Memory B cell (primary cell): ENCODE results near the gene KIF5C.
A peak's percentile ranks its signal among the peaks of the same experiment; 100 is the strongest.

Experiments used
- ATAC-seq: fragments of 150-1000 bp; cut with Tn5 transposase; 2 replicates; pipeline ENCODE4 v1.10.0; 2021; ENCODE audit warnings: low read depth, mild to moderate bottlenecking, moderate library complexity
- DNase-seq, 2 donors: peaks; one replicate each; pipeline ENCODE4 v3.0.0; 2022; ENCODE audit warnings: low spot score in 2 of 2
- H3K27ac Mint-ChIP-seq: one replicate; pipeline ENCODE4 v1.8.0; 2022; ENCODE audit warnings: mild to moderate bottlenecking, moderate library complexity, mixed read lengths
- H3K27me3 Mint-ChIP-seq: one replicate; pipeline ENCODE4 v1.8.0; 2022; ENCODE audit warnings: mixed read lengths
- H3K36me3 Mint-ChIP-seq: one replicate; pipeline ENCODE4 v1.8.0; 2022; ENCODE audit warnings: mild to moderate bottlenecking, mixed read lengths
- H3K4me1 Mint-ChIP-seq: one replicate; pipeline ENCODE4 v1.8.0; 2022; ENCODE audit warnings: mixed read lengths
- H3K4me3 Mint-ChIP-seq: one replicate; pipeline ENCODE4 v1.8.0; 2022; ENCODE audit warnings: mild to moderate bottlenecking, moderate library complexity, mixed read lengths
- H3K9me3 Mint-ChIP-seq: one replicate; pipeline ENCODE4 v1.8.0; 2022; ENCODE audit warnings: mixed read lengths

Gene KIF5C

DNA sequence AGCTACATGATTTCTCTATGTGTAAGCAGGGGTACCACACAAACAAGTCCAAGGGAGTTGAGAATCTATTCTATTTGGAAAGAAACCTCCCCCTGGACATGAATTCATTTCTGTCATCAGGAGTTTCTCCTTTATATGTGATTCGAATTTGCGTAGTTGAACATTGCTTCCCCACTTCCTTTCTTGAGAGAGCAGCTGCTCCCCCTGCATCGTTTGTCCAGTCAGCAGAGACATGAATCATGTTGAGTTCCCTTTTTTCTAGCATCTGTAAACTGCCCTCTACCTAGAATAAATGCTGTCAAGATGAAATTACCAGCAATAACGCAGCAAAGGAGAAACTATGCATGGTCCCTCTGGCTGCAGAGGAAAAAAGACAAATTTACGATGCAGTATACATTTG lies 73.8 kb downstream of the KIF5C start:
- DNase-seq = no peak
- H3K9me3 Mint-ChIP-seq = no peaks in the 10 kb centered on the region
- H3K27ac Mint-ChIP-seq = no peak overlapping the region
- H3K4me1 Mint-ChIP-seq = peaks cover 3% of the 10 kb centered on the region
- ATAC-seq = peak; percentile 31
- no peak overlapping the region for H3K4me3 Mint-ChIP-seq
- H3K36me3 Mint-ChIP-seq = peaks cover 4% of the 10 kb centered on the region
- peaks cover 2% of the 10 kb centered on the region for H3K27me3 Mint-ChIP-seq

DNA sequence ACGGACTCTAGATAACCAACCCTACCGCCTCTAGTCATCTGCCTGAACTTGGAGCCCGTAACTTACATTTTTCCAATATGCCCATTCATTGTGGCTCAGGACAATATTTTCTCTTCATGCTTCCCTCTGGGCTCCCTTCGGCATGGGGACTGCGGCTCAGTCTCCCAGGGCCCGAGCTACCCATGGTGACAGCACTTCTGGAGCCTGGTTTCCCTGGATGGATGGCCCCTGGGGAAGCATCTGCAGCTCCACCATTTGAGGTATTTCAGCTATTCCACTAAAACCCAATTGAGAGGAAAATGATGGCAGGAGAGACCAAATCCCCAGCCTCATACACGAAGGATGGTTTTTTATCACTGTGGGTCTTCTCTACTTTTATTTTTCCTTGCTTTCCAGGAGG lies 74.3 kb downstream of the KIF5C start:
- DNase-seq (no peak), ATAC-seq (no peak)
- Mint-ChIP-seq H3K27ac (no peak overlapping the region), H3K36me3 (peaks cover 4% of the 10 kb centered on the region), H3K27me3 (peaks cover 2% of the 10 kb centered on the region), H3K4me1 (peaks cover 3% of the 10 kb centered on the region), H3K9me3 (no peaks in the 10 kb centered on the region), H3K4me3 (no peak overlapping the region)

DNA sequence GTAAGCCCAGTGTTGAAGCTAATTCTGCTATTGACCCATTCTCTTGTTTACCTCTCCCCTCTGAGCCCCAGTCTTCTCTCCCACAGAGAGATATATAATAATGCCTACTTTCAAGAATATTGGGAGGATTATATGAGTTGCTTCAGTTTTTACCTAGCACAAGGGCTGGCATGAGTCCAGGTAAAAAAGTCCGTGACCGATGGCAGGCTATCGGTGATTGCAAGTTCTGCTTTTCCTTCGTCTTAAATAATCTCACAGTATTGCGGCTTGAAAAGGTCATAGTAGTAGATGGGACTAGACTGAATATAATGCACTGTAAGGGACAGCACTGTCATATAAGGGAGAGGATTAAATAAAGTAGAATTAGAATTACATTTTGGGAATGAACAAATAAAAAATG lies 77.6 kb downstream of the KIF5C start:
- Mint-ChIP-seq H3K36me3 (peaks cover 2% of the 10 kb centered on the region), H3K4me3 (no peak overlapping the region), H3K9me3 (no peaks in the 10 kb centered on the region), H3K4me1 (peaks cover 3% of the 10 kb centered on the region), H3K27me3 (no peaks in the 10 kb centered on the region), H3K27ac (no peak overlapping the region)
- ATAC-seq (no peak), DNase-seq (no peak)

DNA sequence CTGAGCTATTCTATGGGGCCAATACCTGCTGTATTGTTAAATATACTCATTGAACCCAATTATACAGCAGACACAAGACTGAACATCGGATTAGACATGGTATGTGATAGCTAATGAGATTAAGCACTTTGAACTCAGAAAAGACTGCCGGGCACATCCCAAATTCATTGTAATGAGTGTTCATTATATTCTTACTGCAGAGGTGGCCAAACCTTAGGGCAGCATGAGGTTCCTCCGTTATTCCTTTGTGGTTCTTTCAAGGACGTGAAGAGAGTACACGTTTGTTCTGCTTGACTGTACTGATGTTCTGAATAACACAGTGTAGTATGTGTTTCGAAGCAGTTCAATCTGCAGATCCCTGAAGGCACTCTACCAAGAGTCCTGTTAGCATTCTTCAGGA lies 78.4 kb downstream of the KIF5C start:
- ATAC-seq = no peak
- Mint-ChIP-seq H3K9me3 (no peaks in the 10 kb centered on the region), H3K4me3 (no peak overlapping the region), H3K36me3 (peaks cover 2% of the 10 kb centered on the region), H3K27me3 (no peaks in the 10 kb centered on the region), H3K4me1 (peaks cover 2% of the 10 kb centered on the region), H3K27ac (no peak overlapping the region)
- DNase-seq = no peak

DNA sequence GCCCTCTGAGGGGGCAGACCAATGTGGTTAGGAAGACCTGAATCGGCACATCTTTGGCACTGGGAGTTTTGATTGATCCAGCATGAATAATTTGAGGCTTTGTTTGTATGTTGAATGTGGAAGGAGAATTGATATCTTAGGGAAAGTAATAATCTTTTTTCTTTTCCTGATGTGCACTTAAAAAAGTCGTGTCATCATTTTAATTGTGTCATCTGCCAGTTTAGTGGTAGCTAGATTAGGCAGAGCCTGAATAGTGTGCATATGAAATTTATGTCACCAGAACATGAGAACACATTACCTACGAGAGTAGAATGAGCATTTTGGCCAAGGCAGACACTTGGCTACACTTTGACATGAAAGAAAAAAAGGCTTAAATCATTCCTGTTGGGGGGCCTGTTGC lies 79.5 kb downstream of the KIF5C start:
- no peak overlapping the region for H3K27ac Mint-ChIP-seq
- ATAC-seq (no peak), DNase-seq (no peak)
- H3K4me1 Mint-ChIP-seq = no peaks in the 10 kb centered on the region
- H3K36me3 Mint-ChIP-seq = peaks cover 1% of the 10 kb centered on the region
- no peaks in the 10 kb centered on the region for H3K9me3 Mint-ChIP-seq
- H3K4me3 Mint-ChIP-seq = no peak overlapping the region
- H3K27me3 Mint-ChIP-seq = no peaks in the 10 kb centered on the region

DNA sequence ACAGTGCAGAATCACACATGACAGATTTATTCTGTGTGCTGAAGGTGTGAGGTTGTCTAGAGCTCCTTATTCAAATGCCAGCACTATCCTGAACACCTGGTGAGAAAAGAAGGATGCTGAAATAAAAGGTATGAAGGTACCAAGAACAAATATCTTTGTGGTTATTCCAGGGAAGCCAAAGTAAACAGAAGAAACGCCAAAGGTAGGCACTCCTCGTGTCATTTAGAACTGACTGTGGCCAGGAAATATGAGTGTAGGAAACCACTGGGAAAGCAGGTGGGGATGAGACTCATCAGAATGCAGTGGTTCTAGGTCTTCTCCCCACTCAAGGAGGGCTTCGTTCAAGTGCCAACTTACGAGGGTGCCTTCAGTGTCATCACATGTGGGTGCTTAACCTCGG lies 80.8 kb downstream of the KIF5C start:
- Mint-ChIP-seq H3K4me3 (no peak overlapping the region), H3K27ac (no peak overlapping the region), H3K36me3 (peaks cover 1% of the 10 kb centered on the region), H3K27me3 (no peaks in the 10 kb centered on the region), H3K4me1 (no peaks in the 10 kb centered on the region), H3K9me3 (no peaks in the 10 kb centered on the region)
- DNase-seq (no peak), ATAC-seq (no peak)

DNA sequence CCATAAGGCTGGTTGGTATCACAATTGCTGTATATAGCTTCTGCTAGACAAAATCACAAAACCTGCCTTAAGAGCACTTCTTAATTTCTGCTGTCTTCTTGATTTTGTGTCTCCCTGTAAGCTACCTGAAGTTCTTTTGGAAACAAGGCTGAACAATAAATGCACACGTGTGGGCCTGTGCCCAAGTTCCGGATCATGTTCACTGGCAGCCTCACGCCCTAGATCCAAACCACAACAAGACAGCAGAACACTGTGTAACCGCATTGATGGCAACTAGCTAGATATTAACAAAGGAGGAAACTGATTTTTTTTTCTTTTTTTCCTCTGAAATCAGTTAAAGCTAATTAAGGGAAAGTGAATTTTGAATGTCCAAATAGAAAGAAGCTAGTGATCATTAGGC lies 82.0 kb downstream of the KIF5C start:
- H3K27me3 Mint-ChIP-seq = peaks cover 4% of the 10 kb centered on the region
- DNase-seq (no peak), ATAC-seq (no peak)
- H3K36me3 Mint-ChIP-seq = peaks cover 6% of the 10 kb centered on the region
- H3K27ac Mint-ChIP-seq = no peak overlapping the region
- no peaks in the 10 kb centered on the region for H3K9me3 Mint-ChIP-seq
- H3K4me1 Mint-ChIP-seq = no peaks in the 10 kb centered on the region
- no peak overlapping the region for H3K4me3 Mint-ChIP-seq

DNA sequence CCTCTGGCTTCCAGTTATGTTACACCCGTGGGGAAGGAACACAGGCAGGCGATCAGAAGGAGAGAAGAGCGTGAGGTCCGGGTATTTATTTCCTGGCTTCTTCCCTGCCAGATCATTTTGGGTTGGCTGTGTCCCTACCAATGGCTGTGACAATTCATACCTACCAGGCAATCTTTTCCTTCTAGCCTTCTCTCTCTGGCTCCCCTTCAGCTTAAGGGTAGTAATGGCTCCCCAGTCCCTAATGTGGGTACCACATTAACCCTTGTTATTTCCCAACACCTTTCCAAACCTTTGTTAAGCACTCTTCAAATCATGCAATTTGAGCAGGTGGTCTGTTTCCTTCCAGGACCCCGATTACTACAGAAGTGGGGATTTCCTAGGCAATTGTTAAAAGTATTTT lies 84.7 kb downstream of the KIF5C start:
- DNase-seq (no peak), ATAC-seq (no peak)

DNA sequence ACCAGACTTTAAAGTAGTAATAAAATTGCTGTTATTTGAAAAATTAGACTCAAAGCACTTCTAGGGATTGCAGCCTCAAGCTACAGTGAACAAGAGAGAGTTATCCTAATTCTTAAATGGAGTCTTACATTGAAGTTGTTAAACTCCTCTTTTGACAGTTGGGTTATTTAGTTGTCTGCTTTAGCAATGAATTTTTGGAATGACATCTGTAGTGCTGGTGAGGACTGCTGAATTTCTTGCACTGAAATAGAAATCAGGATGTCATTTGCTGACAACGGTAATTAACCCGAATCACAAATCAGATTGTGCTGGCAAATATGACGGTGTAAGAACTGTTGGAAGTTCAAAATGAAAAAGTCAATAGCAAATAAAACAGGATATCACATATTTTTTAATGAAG lies 85.5 kb downstream of the KIF5C start:
- H3K27me3 Mint-ChIP-seq = peaks cover 4% of the 10 kb centered on the region
- DNase-seq (no peak), ATAC-seq (no peak)
- peaks cover 9% of the 10 kb centered on the region for H3K36me3 Mint-ChIP-seq
- no peak overlapping the region for H3K4me3 Mint-ChIP-seq
- no peaks in the 10 kb centered on the region for H3K4me1 Mint-ChIP-seq
- no peak overlapping the region for H3K27ac Mint-ChIP-seq
- H3K9me3 Mint-ChIP-seq = no peaks in the 10 kb centered on the region

More for the DNA sequence above, 84.7 kb downstream of the KIF5C start:
- H3K27ac Mint-ChIP-seq = no peak overlapping the region
- no peaks in the 10 kb centered on the region for H3K4me1 Mint-ChIP-seq
- H3K36me3 Mint-ChIP-seq = peaks cover 9% of the 10 kb centered on the region
- H3K9me3 Mint-ChIP-seq = no peaks in the 10 kb centered on the region
- no peak overlapping the region for H3K4me3 Mint-ChIP-seq
- peaks cover 4% of the 10 kb centered on the region for H3K27me3 Mint-ChIP-seq

DNA sequence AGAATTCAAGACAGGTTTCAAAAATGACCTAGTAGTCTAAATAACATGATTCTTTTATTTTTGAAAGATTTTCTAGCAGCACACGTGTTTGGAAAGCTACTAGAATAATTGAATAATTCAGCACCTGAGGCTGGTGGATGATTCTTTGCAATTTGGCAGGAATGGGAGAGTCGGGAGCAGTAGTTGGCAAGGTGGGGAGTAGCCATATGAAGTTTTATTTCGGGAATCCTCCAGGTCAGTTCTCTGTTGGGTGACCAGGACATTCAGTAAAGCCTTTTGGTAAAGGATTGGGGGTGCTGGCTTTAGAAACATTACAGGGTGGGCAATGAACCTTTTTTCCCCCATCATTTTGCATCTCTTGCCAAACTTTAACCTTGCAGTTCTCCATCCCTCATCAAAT lies 88.4 kb downstream of the KIF5C start:
- no peak for DNase-seq
- H3K27ac Mint-ChIP-seq = no peak overlapping the region
- H3K9me3 Mint-ChIP-seq = no peaks in the 10 kb centered on the region
- H3K27me3 Mint-ChIP-seq = peaks cover 4% of the 10 kb centered on the region
- no peak for ATAC-seq
- H3K4me1 Mint-ChIP-seq = peaks cover 4% of the 10 kb centered on the region
- no peak overlapping the region for H3K4me3 Mint-ChIP-seq
- peaks cover 9% of the 10 kb centered on the region for H3K36me3 Mint-ChIP-seq

DNA sequence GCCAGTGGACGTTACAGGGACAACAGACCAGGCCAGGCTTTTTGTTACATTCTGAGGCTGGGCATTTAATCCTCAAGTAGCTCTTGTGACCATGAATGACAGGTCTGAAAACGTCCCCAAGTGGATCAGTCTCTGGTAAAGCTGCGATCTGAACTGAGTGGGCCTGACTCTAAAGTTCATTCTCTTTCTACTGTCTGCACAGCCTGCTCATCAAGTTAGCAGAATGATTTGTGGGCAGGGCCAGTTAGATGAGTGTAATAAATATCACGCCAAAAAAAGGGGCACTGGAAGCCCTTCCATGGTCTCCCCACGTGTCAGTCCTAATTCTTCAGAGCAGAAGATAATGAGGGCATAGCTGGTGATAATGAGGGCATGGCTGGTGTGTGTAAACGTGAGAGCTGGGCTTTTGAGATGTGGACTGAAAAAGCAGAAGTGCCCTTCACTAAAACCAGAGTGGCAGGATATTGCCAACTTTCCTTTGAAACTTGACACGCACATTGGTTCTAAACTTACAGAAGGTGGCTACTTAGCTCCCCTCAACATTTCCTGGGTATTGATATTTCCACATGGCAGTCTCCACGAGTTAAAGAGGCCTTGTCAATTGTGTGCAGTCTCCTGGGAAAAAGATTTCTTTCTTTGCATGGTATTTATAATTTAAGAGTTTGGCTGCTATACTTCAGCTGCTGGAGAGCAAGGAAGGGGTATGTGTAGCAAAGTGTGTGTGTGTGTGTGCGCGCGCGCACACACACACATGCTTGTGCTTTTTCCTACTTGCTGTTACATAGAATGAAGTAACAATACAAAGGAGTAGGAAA lies 90.8 kb downstream of the KIF5C start:
- ATAC-seq (peak; percentile 45), DNase-seq (no peak)
- H3K4me1 Mint-ChIP-seq = peaks cover 4% of the 10 kb centered on the region

DNA sequence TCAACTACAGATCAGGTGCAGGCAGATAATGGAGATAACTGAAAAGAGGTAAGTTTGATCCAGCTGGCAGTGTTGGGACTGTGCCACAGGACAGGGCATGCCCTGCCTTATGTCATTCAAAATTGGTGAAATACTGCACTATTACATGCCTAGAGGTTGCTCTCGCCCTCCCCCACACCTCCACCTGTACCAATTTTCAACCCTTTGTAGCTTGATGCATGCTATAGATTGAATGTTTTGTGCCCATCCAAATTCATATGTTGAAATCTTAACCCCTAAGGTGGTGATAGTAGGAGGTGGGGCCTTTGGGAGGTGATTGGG lies 91.4 kb downstream of the KIF5C start:
- ATAC-seq = no peak
- Mint-ChIP-seq H3K9me3 (no peaks in the 10 kb centered on the region), H3K27me3 (peaks cover 4% of the 10 kb centered on the region), H3K36me3 (peaks cover 7% of the 10 kb centered on the region), H3K4me1 (peaks cover 4% of the 10 kb centered on the region), H3K4me3 (no peak overlapping the region), H3K27ac (no peak overlapping the region)
- no peak for DNase-seq

More for the DNA sequence above, 90.8 kb downstream of the KIF5C start:
- no peak overlapping the region for H3K27ac Mint-ChIP-seq
- H3K27me3 Mint-ChIP-seq = peaks cover 4% of the 10 kb centered on the region
- H3K9me3 Mint-ChIP-seq = no peaks in the 10 kb centered on the region
- H3K4me3 Mint-ChIP-seq = no peak overlapping the region
- H3K36me3 Mint-ChIP-seq = peaks cover 8% of the 10 kb centered on the region

DNA sequence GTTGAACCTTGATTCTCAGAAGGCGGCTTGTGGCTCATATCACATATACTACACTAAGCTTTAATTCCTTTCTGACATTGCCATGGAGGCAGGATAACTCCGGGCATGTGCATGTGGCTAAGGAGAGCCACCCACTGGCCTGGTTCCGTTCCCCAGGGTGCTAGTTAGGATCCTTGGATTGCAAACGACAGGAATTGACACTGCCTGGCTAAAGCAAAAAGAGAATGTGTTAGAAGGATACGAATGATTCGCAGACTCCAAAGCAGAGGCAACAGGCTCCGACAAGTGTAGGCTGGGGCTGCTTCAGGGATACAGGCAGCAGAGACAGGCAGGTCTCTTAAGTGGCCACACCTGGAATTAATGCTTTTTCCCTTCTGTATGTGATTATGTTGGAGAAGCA lies 92.0 kb downstream of the KIF5C start:
- Mint-ChIP-seq H3K27ac (no peak overlapping the region), H3K36me3 (peaks cover 3% of the 10 kb centered on the region), H3K9me3 (no peaks in the 10 kb centered on the region), H3K4me3 (no peak overlapping the region), H3K4me1 (peaks cover 4% of the 10 kb centered on the region), H3K27me3 (no peaks in the 10 kb centered on the region)
- ATAC-seq (no peak), DNase-seq (no peak)

DNA sequence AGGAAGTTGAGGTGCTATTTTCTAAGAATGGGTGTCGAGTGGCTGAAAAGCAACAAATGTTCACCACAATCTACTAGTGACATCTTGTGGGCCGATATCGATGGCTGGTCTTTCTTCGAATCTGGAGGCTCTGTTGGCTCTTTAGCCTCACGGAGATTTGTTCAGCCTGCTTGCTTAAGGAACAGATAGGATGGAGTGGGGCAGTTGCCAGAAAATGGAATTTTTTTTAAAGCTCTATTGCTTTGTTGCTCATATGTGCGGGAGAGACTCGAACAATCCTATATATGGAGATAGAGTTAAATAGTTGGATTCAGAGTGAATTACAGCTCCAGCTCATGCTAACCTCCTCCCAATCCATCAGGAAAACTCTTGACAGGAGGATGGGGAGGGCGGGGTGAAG lies 92.6 kb downstream of the KIF5C start:
- Mint-ChIP-seq H3K27ac (no peak overlapping the region), H3K27me3 (no peaks in the 10 kb centered on the region), H3K4me1 (peaks cover 4% of the 10 kb centered on the region), H3K4me3 (no peak overlapping the region), H3K9me3 (no peaks in the 10 kb centered on the region), H3K36me3 (peaks cover 3% of the 10 kb centered on the region)
- DNase-seq (no peak), ATAC-seq (no peak)

DNA sequence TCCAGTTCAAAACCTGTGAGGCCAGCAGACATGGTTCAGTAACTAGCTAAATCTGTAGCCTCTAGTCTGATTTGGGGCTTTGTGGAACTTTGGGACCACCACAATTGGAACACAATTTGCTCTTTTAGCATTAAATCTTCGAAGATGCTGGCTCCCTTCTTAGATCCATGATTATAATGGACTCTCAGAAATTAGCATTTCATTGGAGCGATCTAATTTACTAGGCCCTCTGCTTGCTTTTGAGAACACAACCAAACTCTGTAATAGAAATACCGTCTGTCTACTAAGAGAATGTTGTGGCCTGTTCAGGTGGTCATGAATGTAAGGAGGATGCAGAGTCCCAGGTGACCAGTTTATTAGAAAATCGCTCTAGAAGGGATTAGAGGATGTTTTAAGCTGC lies 93.3 kb downstream of the KIF5C start:
- Mint-ChIP-seq H3K27me3 (no peaks in the 10 kb centered on the region), H3K27ac (no peak overlapping the region), H3K9me3 (no peaks in the 10 kb centered on the region), H3K36me3 (peaks cover 3% of the 10 kb centered on the region), H3K4me1 (peaks cover 4% of the 10 kb centered on the region), H3K4me3 (no peak overlapping the region)
- ATAC-seq = no peak
- no peak for DNase-seq
